Brain microvascular endothelial cell (primary cell): ENCODE measurements around the gene YOD1.

Experiments
- DNase-seq: peaks from one replicate; pipeline ENCODE4 v3.0.0-alpha.2; 2020
- H3K27ac ChIP-seq: fragments of 250-450 bp; sonication (Bioruptor Pico); 2 replicates; pipeline ENCODE4 v1.5.1; 2020; ENCODE audit warnings: mild to moderate bottlenecking, moderate library complexity
- H3K27me3 ChIP-seq: fragments of 250-450 bp; sonication (Bioruptor Pico); replicated peaks from 2 replicates; pipeline ENCODE4 v1.5.1; 2020; ENCODE audit warnings: mild to moderate bottlenecking
- H3K36me3 ChIP-seq: fragments of 250-450 bp; sonication (Bioruptor Pico); replicated peaks from 2 replicates; pipeline ENCODE4 v1.5.1; 2020; ENCODE audit warnings: mild to moderate bottlenecking
- H3K4me3 ChIP-seq: 2 replicates; pipeline ENCODE4 v1.5.1; 2011; ENCODE audit warnings: low read depth, mild to moderate bottlenecking, control low read depth, low read length, moderate library complexity
- in situ Hi-C: cut with HindIII; loops from 2 replicates; pipeline ENCODE4 v1.10.0; 2017; ENCODE audit warnings: low sequenced_read_pairs, low pct_ligation_motif_present
- TF ChIP-seq, protein P1 (sequence below): IDR thresholded peaks from 2 replicates; pipeline ENCODE4 v1.5.1; 2011; ENCODE audit warnings: low read depth, mild to moderate bottlenecking, moderate library complexity, low read length, control low read depth, inconsistent platforms; ENCODE audit errors: missing control alignments

Gene YOD1

GRCh38 chr1:207088701-207089626 is 38.0 kb upstream of the YOD1 start, which contains the start of gene C4BPB:
C4BPB (plus strand) TSS chr1:207088860; CDS start chr1:207089532, 672 bp downstream.
- in situ Hi-C loops = loop anchor here (25.0 kb wide), 1 partner anchor 323 kb away; no protein-coding TSS in a partner anchor
- TF ChIP-seq, protein P1, sequence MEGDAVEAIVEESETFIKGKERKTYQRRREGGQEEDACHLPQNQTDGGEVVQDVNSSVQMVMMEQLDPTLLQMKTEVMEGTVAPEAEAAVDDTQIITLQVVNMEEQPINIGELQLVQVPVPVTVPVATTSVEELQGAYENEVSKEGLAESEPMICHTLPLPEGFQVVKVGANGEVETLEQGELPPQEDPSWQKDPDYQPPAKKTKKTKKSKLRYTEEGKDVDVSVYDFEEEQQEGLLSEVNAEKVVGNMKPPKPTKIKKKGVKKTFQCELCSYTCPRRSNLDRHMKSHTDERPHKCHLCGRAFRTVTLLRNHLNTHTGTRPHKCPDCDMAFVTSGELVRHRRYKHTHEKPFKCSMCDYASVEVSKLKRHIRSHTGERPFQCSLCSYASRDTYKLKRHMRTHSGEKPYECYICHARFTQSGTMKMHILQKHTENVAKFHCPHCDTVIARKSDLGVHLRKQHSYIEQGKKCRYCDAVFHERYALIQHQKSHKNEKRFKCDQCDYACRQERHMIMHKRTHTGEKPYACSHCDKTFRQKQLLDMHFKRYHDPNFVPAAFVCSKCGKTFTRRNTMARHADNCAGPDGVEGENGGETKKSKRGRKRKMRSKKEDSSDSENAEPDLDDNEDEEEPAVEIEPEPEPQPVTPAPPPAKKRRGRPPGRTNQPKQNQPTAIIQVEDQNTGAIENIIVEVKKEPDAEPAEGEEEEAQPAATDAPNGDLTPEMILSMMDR = no peak
- Histone ChIP-seq H3K27me3 (no peaks in the 10 kb centered on the region), H3K27ac (no peak within 1 kb of the TSS), H3K4me3 (no peak within 1 kb of the TSS), H3K36me3 (no peaks in the 10 kb centered on the region)
- no peak for DNase-seq

DNA sequence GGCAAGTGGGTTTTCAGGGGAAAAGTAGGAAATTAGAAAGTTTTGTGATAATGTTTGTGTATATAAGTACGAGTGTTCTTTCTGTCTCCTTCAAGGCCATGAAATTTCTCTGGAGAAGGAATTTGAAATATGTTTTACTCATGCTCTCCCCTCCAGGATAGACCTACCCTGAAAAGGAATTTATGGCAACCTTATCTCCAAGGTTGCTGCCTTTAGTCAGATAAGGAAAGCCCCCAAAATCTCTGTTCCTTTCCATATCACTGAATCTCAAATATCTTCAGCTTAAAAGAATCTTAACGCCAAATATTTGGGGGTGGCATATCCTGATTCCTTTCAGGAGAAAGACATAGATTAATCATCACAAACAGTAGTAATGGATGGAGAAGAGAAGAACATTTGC is 37.2 kb upstream of the YOD1 start:
- DNase-seq = no peak
- Histone ChIP-seq H3K27ac (no peak overlapping the region), H3K27me3 (no peaks in the 10 kb centered on the region), H3K4me3 (no peak overlapping the region), H3K36me3 (no peaks in the 10 kb centered on the region)
- TF ChIP-seq, protein P1 = no peak
- in situ Hi-C loops = loop anchor here (25.0 kb wide), 1 partner anchor 324 kb away; no protein-coding TSS in a partner anchor

DNA sequence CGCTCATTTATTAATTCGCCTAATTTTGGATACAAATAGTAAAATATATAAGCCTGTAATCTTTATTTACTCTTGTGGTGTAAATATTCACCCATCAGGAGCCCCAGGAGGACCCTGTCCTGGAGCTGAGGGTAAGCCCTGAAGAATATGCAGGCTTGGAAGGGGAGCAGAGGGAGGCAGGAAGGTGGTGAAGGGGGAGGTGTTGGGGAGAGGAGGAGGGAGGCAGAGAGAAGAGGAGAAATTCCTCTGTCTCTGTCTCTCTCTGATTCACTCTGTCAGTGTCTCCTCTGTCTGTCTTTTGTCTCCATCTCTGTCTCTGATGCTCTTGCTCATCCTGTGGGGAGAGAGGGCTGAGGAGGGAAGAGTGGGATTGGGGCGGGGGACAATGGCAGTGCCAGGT is 34.9 kb upstream of the YOD1 start:
- in situ Hi-C loops = loop anchor here (25.0 kb wide), 1 partner anchor 326 kb away; no protein-coding TSS in a partner anchor
- Histone ChIP-seq H3K4me3 (no peak overlapping the region), H3K36me3 (no peaks in the 10 kb centered on the region), H3K27ac (no peak overlapping the region), H3K27me3 (no peaks in the 10 kb centered on the region)
- DNase-seq = no peak
- TF ChIP-seq, protein P1 = no peak

GRCh38 chr1:207084701-207085180 is 33.7 kb upstream of the YOD1 start:
- H3K27ac ChIP-seq = no peak overlapping the region
- peak; percentile 59 for DNase-seq

DNA sequence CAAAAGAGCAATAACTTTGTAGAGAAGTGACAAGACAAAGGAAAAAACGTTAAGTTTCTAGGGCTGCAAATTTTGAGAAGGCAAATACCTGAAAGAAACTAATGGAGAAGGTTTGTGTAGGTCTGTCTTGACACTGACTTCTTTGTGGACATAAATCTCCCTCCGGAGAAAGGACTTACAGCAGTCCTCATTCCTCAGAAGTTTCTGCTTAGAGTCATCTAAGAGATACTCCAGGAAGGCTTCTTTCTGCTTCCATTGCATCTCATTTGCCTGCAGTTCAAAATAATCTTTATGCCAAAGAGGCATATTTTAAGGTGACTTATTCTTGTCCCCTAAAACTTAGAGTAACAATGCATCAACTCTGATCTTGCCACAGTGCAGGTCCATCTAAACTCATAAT is 33.2 kb upstream of the YOD1 start:
- no peaks in the 10 kb centered on the region for H3K36me3 ChIP-seq
- H3K4me3 ChIP-seq = no peak overlapping the region
- no peak for DNase-seq
- no peaks in the 10 kb centered on the region for H3K27me3 ChIP-seq
- TF ChIP-seq, protein P1 = no peak
- H3K27ac ChIP-seq = no peak overlapping the region
- in situ Hi-C loops = loop anchor here (25.0 kb wide), 1 partner anchor 328 kb away; no protein-coding TSS in a partner anchor

More at GRCh38 chr1:207084701-207085180, 33.7 kb upstream of the YOD1 start:
- Histone ChIP-seq H3K27me3 (no peaks in the 10 kb centered on the region), H3K4me3 (no peak overlapping the region), H3K36me3 (no peaks in the 10 kb centered on the region)
- TF ChIP-seq, protein P1 = peak; percentile 73
- in situ Hi-C loops = loop anchor here (25.0 kb wide), 1 partner anchor 328 kb away; no protein-coding TSS in a partner anchor
